DND-41 (cell line): ENCODE measurements around the gene TPD52L1.

Experiments
- CTCF ChIP-seq: IDR thresholded peaks from 2 replicates; pipeline ENCODE4 v1.5.1; 2012; ENCODE audit warnings: borderline replicate concordance, low read length, moderate library complexity, mild to moderate bottlenecking; ENCODE audit not compliant: poor library complexity, severe bottlenecking; ENCODE audit errors: extremely low read depth
- EZH2 ChIP-seq: IDR thresholded peaks from 3 replicates; pipeline ENCODE4 v1.6.1; 2012; ENCODE audit warnings: borderline replicate concordance, low read depth, mild to moderate bottlenecking, moderate library complexity, low read length, inconsistent platforms; ENCODE audit not compliant: severe bottlenecking

GRCh38 chr6:125307964-125308615 lies 154.5 kb downstream of the TPD52L1 start:
- no peak for TF ChIP-seq CTCF
- no peak for TF ChIP-seq EZH2
